B cell (primary cell): ENCODE measurements around the gene TBX15. TPM values are rescaled to one million over a fixed set of nuclear protein-coding genes. Genes with fewer than 3 reads are reported as not detected.

Experiments
- ATAC-seq: fragments of 200-7000 bp; cut with Tn5 transposase; one replicate; pipeline ENCODE4 v1.10.0; 2021; ENCODE audit warnings: low read depth, mild to moderate bottlenecking, moderate number of reproducible peaks, moderate library complexity
- CTCF ChIA-PET: fragments of 350-600 bp; sonication (Branson Sonifier 250); formaldehyde crosslinking; loops from one replicate; lab custom pipeline; 2021; ENCODE audit warnings: antibody characterized with exemption, inconsistent platforms; lab: Charles Lee
- POLR2A ChIA-PET: fragments of 350-600 bp; sonication (Branson Sonifier 250); formaldehyde crosslinking; loops from one replicate; lab custom pipeline; 2021; ENCODE audit warnings: antibody characterized with exemption; lab: Charles Lee
- DNase-seq: peaks from one replicate; pipeline ENCODE4 v3.0.0; 2013
- H2AFZ ChIP-seq: 2 replicates; pipeline ENCODE4 v1.6.1; 2012; ENCODE audit warnings: mild to moderate bottlenecking, low read depth, low read length; ENCODE audit not compliant: insufficient read depth, poor library complexity, severe bottlenecking
- H3K27ac ChIP-seq, 2 donors: 1 replicate in 1 of 2; 2 replicates in 1 of 2; pipeline ENCODE4 v1.5.1; 2012 to 2013; ENCODE audit warnings: low read length in 2 of 2, mild to moderate bottlenecking in 2 of 2, moderate library complexity in 1 of 2
- H3K27me3 ChIP-seq, 4 experiments: fragments of 200-600 bp in 1 of 4; sonication (generic) in 1 of 4; replicated peaks in 1 of 4; 1 replicate in 2 of 4; 2 replicates in 2 of 4; pipeline versions ENCODE4 v1.6.1 to v1.7.0; 2013 to 2016; ENCODE audit warnings: low read length in 3 of 4, mild to moderate bottlenecking in 2 of 4, mixed read lengths in 1 of 4, moderate library complexity in 1 of 4; ENCODE audit not compliant: insufficient read depth in 4 of 4, control insufficient read depth in 3 of 4; ENCODE audit errors: control extremely low read depth in 1 of 4
- H3K36me3 ChIP-seq, 2 experiments: replicated peaks in 1 of 2; 1 replicate in 1 of 2; 2 replicates in 1 of 2; pipeline versions ENCODE4 v1.6.1 to v1.7.1; 2013; ENCODE audit warnings: low read length in 1 of 2; ENCODE audit not compliant: insufficient read depth in 2 of 2, control insufficient read depth in 1 of 2; ENCODE audit errors: control extremely low read depth in 1 of 2, extremely low read depth in 1 of 2
- H3K4me1 ChIP-seq, 2 donors: fragments of 200-600 bp in 1 of 2; sonication (generic) in 1 of 2; 1 replicate in 1 of 2; 2 replicates in 1 of 2; pipeline versions ENCODE4 v1.5.1 to v1.6.1; 2013 to 2017; ENCODE audit warnings: low read length in 2 of 2; ENCODE audit not compliant: control insufficient read depth in 2 of 2, insufficient read depth in 2 of 2
- H3K4me2 ChIP-seq: replicated peaks from 2 replicates; pipeline ENCODE3; 2012; ENCODE audit warnings: mild to moderate bottlenecking, low read depth, low read length; ENCODE audit not compliant: poor library complexity, severe bottlenecking
- H3K4me3 ChIP-seq, 5 experiments: fragments of 200-600 bp in 1 of 5; sonication (generic) in 1 of 5; 1 replicate in 3 of 5; 2 replicates in 2 of 5; pipeline versions ENCODE4 v1.5.1 to v1.7.0; 2011 to 2016; ENCODE audit warnings: low read length in 4 of 5, mild to moderate bottlenecking in 4 of 5, low read depth in 2 of 5, control low read depth in 1 of 5, moderate library complexity in 1 of 5; ENCODE audit not compliant: insufficient read depth in 1 of 5; ENCODE audit errors: control extremely low read depth in 1 of 5, extremely low read depth in 1 of 5
- H3K79me2 ChIP-seq: fragments of 200-600 bp; sonication (generic); one replicate; pipeline ENCODE4 v1.6.0; 2016; ENCODE audit warnings: low read length; ENCODE audit not compliant: control insufficient read depth, insufficient read depth
- H3K9ac ChIP-seq: fragments of 200-600 bp; sonication (generic); 2 replicates; pipeline ENCODE4 v1.6.1; 2017; ENCODE audit warnings: mild to moderate bottlenecking, low read length, moderate library complexity
- H3K9me3 ChIP-seq, 3 donors: one replicate each; pipeline versions ENCODE4 v1.6.1 to v1.7.1; 2013; ENCODE audit warnings: low read length in 2 of 3; ENCODE audit not compliant: control insufficient read depth in 2 of 3, insufficient read depth in 1 of 3; ENCODE audit errors: control extremely low read depth in 1 of 3
- H4K20me1 ChIP-seq: 2 replicates; pipeline ENCODE4 v1.6.0; 2012; ENCODE audit warnings: mild to moderate bottlenecking, low read length; ENCODE audit not compliant: insufficient read depth, control insufficient read depth, poor library complexity, severe bottlenecking
- H3K27ac Mint-ChIP-seq: one replicate; pipeline ENCODE4 v1.8.0; 2021; ENCODE audit warnings: mixed read lengths
- H3K27me3 Mint-ChIP-seq: one replicate; pipeline ENCODE4 v1.8.0; 2021; ENCODE audit warnings: mixed read lengths
- H3K4me1 Mint-ChIP-seq: one replicate; pipeline ENCODE4 v1.8.0; 2021; ENCODE audit warnings: mixed read lengths
- H3K4me3 Mint-ChIP-seq: one replicate; pipeline ENCODE4 v1.8.0; 2021; ENCODE audit warnings: mixed read lengths
- H3K9me3 Mint-ChIP-seq: one replicate; pipeline ENCODE4 v1.8.0; 2022; ENCODE audit warnings: mixed read lengths; ENCODE audit not compliant: insufficient read depth
- CTCF ChIP-seq: fragments of 200-600 bp; IDR thresholded peaks from one replicate; pipeline ENCODE4 v1.8.0; 2022; ENCODE audit warnings: antibody characterized with exemption, mild to moderate bottlenecking
- EZH2 ChIP-seq: IDR thresholded peaks from 2 replicates; pipeline ENCODE4 v1.6.1; 2012; ENCODE audit warnings: borderline replicate concordance, low read depth, mild to moderate bottlenecking, moderate library complexity, low read length; ENCODE audit not compliant: insufficient read depth, poor library complexity, severe bottlenecking
- WGBS: methylation state at CpG from one replicate; pipeline ENCODE4 v1.1.5; 2013; ENCODE audit warnings: missing lambda C conversion rate; ENCODE audit not compliant: insufficient coverage; 5-methylcytosine and 5-hydroxymethylcytosine counted together
- intact Hi-C: fragments of 100-400 bp; cut with micrococcal nuclease; formaldehyde crosslinking; loops from one replicate; pipeline ENCODE4 v1.10.0; 2022
- polyA plus RNA-seq: library from polyadenylated mRNA; depleted of rRNA; stranded (reverse); fragments of >200 nt; gene quantifications from 2 replicates; pipeline ENCODE4 v1.2.3, GENCODE V29; 2012
- total RNA-seq, 2 donors: library from RNA; stranded (reverse); fragments of 120-200 nt in 1 of 2; gene quantifications; 1 replicate in 1 of 2; 2 replicates in 1 of 2; pipeline versions ENCODE4 v1.2.3 to v1.2.4, GENCODE V29; 2013 to 2022

The TBX15 gene
- total and polyA plus RNA-seq, 2 donors (not counting 1 experiment from before 2014, with no cell fraction given) = 0.03 to 0.15 TPM

GRCh38 chr1:118978914-118979701 is 9.0 kb downstream of the TBX15 start:
- intact Hi-C loops = no loop called here
- Histone ChIP-seq H3K79me2 (no peaks in the 10 kb centered on the region), H3K27me3 (peaks cover 1 to 81% (median 57%) of the 10 kb centered on the region in 4 experiments), H3K27ac (no peak overlapping the region), H3K9me3 (peaks cover 4 to 32% (median 11%) of the 10 kb centered on the region in 3 donors), H3K4me2 (peak overlapping the region; percentile 40), H3K36me3 (no peaks in the 10 kb centered on the region), H3K4me1 (peaks cover 15 to 28% of the 10 kb centered on the region in 2 donors), H3K9ac (no peak overlapping the region), H3K4me3 (peak overlapping the region in 1 of 5 experiments; percentile 8), H4K20me1 (no peaks in the 10 kb centered on the region), H2AFZ (no peak overlapping the region)
- no peak for ATAC-seq
- Mint-ChIP-seq H3K27ac (no peak overlapping the region), H3K4me3 (peak overlapping the region; percentile 68), H3K4me1 (peaks cover 17% of the 10 kb centered on the region), H3K9me3 (no peaks in the 10 kb centered on the region), H3K27me3 (peaks cover 75% of the 10 kb centered on the region)
- TF ChIP-seq EZH2 (no peak), CTCF (no peak)
- POLR2A ChIA-PET = no interaction called here
- no peak for DNase-seq
- WGBS = 7% methylated on average over 12 of the region's 23 CpGs
- CTCF ChIA-PET = interaction anchor here (1.1 kb wide), 1 partner anchor 29 kb away, joined by 3 read pairs; no protein-coding TSS in a partner anchor

- no peaks in the 10 kb centered on the region for H3K9me3 Mint-ChIP-seq
- H3K4me1 ChIP-seq = peaks cover 9 to 14% of the 10 kb centered on the region in 2 donors
- H3K4me3 Mint-ChIP-seq = no peak overlapping the region
- H3K27me3 Mint-ChIP-seq = peaks cover 73% of the 10 kb centered on the region
- H3K4me2 ChIP-seq = no peak overlapping the region
- intact Hi-C loops = no loop called here
- ChIA-PET POLR2A (no interaction called here), CTCF (no interaction called here)
- DNase-seq (no peak), ATAC-seq (no peak)
- peaks cover under 1 to 18% (median 4%) of the 10 kb centered on the region in 3 donors for H3K9me3 ChIP-seq
- no CpG with 5 or more reads among the region's 2 CpGs for WGBS
- H3K36me3 ChIP-seq = no peaks in the 10 kb centered on the region
- H3K4me1 Mint-ChIP-seq = peaks cover 9% of the 10 kb centered on the region
- no peaks in the 10 kb centered on the region for H3K79me2 ChIP-seq
- no peak overlapping the region for H2AFZ ChIP-seq
- no peaks in the 10 kb centered on the region for H4K20me1 ChIP-seq
- H3K4me3 ChIP-seq = no peak overlapping the region
- H3K9ac ChIP-seq = no peak overlapping the region
- no peak overlapping the region for H3K27ac Mint-ChIP-seq
- no peak overlapping the region for H3K27ac ChIP-seq
- H3K27me3 ChIP-seq = peaks cover 1 to 67% (median 44%) of the 10 kb centered on the region in 4 experiments
- no peak for TF ChIP-seq CTCF
- TF ChIP-seq EZH2 = no peak
These were observed 10.5 kb downstream of the TBX15 start for GRCh38 chr1:118977600-118977999.
